HCT116 (cell line): Measurements from ENCODE around the gene ANKRA2. TPM values are rescaled to one million over a fixed set of nuclear protein-coding genes. Genes with fewer than 3 reads are reported as not detected.

Source experiments
- ATAC-seq: fragments of 200-7000 bp; cut with Tn5 transposase; 2 replicates; pipeline ENCODE4 v1.9.1; 2020; ENCODE audit warnings: mild to moderate bottlenecking, moderate library complexity
- BruUV-seq: library from RNA; stranded (reverse); fragments of 400-500 nt; replicated peaks from 2 replicates; lab custom pipeline; 2021; lab: Mats Ljungman, UMichigan
- CTCF ChIA-PET: fragments of 300-600 bp; sonication (Branson Sonifier 250); formaldehyde crosslinking; loops from one replicate; lab custom pipeline; 2021; ENCODE audit warnings: antibody characterized with exemption; lab: Charles Lee
- POLR2A ChIA-PET: fragments of 300-600, 350-600 bp; sonication (Branson Sonifier 250); formaldehyde crosslinking; loops from one replicate; lab custom pipeline; 2021; ENCODE audit warnings: antibody characterized with exemption; lab: Charles Lee
- RAD21 ChIA-PET, 2 experiments: fragments of 300-600 bp; sonication (Branson Sonifier 250); formaldehyde crosslinking; loops; one replicate each; lab custom pipeline; 2023; ENCODE audit warnings: low total read pairs in 2 of 2; ENCODE audit not compliant: uncharacterized antibody in 2 of 2, unreplicated experiment in 2 of 2, low non-redundant PET in 1 of 2; lab: Charles Lee
- DNase-seq: peaks from one replicate; pipeline ENCODE4 v3.0.0-alpha.2; 2010; ENCODE audit warnings: low read depth, low spot score
- H2AFZ ChIP-seq: fragments of 200-600 bp; shearing (Covaris generic), sonication (generic); 2 replicates; pipeline ENCODE4 v1.6.1; 2017; ENCODE audit warnings: low read depth, mixed run types, mixed read lengths, antibody characterized with exemption, low read length; ENCODE audit not compliant: poor library complexity, severe bottlenecking
- H3K27ac ChIP-seq: 2 replicates; pipeline ENCODE4 v1.5.1; 2012; ENCODE audit warnings: low read depth, low read length
- H3K27me3 ChIP-seq: fragments of 200-600 bp; sonication (generic); 2 replicates; pipeline ENCODE4 v1.6.1; 2016; ENCODE audit warnings: mixed run types, low read length, mixed read lengths; ENCODE audit not compliant: insufficient read depth
- H3K36me3 ChIP-seq, 2 experiments: fragments of 200-500 bp in 1 of 2; fragments of 200-600 bp in 1 of 2; sonication (Bioruptor generic) in 1 of 2; sonication (generic) in 1 of 2; 2 replicates each; pipeline versions ENCODE4 v1.5.1 to v1.6.1; 2014 to 2016; ENCODE audit warnings: low read length in 2 of 2, inconsistent platforms in 1 of 2, mixed read lengths in 1 of 2, mixed run types in 1 of 2; ENCODE audit not compliant: insufficient read depth in 2 of 2, control insufficient read depth in 1 of 2
- H3K4me1 ChIP-seq, 2 experiments: fragments of 200-600 bp in 1 of 2; sonication (generic) in 1 of 2; 2 replicates each; pipeline versions ENCODE4 v1.5.1 to v1.6.1; 2012 to 2017; ENCODE audit warnings: low read length in 2 of 2, inconsistent platforms in 1 of 2, mild to moderate bottlenecking in 1 of 2, mixed read lengths in 1 of 2, mixed run types in 1 of 2, moderate library complexity in 1 of 2; ENCODE audit not compliant: insufficient read depth in 2 of 2, control insufficient read depth in 1 of 2
- H3K4me2 ChIP-seq: fragments of 200-600 bp; sonication (generic); 2 replicates; pipeline ENCODE4 v1.6.1; 2017; ENCODE audit warnings: mixed run types, low read length, mixed read lengths
- H3K4me3 ChIP-seq, 2 experiments: fragments of 200-600 bp in 1 of 2; sonication (generic) in 1 of 2; replicated peaks in 1 of 2; 2 replicates each; pipeline ENCODE4 v1.5.1; 2011 to 2016; ENCODE audit warnings: low read length in 2 of 2, control low read depth in 1 of 2, low read depth in 1 of 2, mild to moderate bottlenecking in 1 of 2, mixed read lengths in 1 of 2, mixed run types in 1 of 2
- H3K79me2 ChIP-seq: fragments of 200-600 bp; sonication (generic); 2 replicates; pipeline ENCODE4 v1.6.1; 2017; ENCODE audit warnings: mild to moderate bottlenecking, mixed run types, low read length, moderate library complexity, mixed read lengths; ENCODE audit not compliant: insufficient read depth
- H3K9ac ChIP-seq: fragments of 200-600 bp; sonication (generic); 2 replicates; pipeline ENCODE4 v1.6.1; 2016; ENCODE audit warnings: low read length, mixed read lengths
- H3K9me2 ChIP-seq: fragments of 200-600 bp; sonication (generic), shearing (Covaris generic); 2 replicates; pipeline ENCODE4 v1.6.1; 2017; ENCODE audit warnings: mixed run types, mild to moderate bottlenecking, moderate library complexity; ENCODE audit not compliant: insufficient read depth
- H3K9me3 ChIP-seq, 2 experiments: fragments of 200-500 bp in 1 of 2; fragments of 200-600 bp in 1 of 2; sonication (Bioruptor generic) in 1 of 2; sonication (generic) in 1 of 2; 2 replicates each; pipeline ENCODE4 v1.6.1; 2014 to 2017; ENCODE audit warnings: low read length in 2 of 2, mixed read lengths in 2 of 2, inconsistent platforms in 1 of 2, low read depth in 1 of 2, mild to moderate bottlenecking in 1 of 2, mixed run types in 1 of 2, moderate library complexity in 1 of 2; ENCODE audit not compliant: control insufficient read depth in 1 of 2, insufficient read depth in 1 of 2
- H4K20me1 ChIP-seq: fragments of 200-600 bp; sonication (generic), shearing (Covaris generic); 2 replicates; pipeline ENCODE4 v1.6.1; 2017; ENCODE audit warnings: mixed run types, mild to moderate bottlenecking, moderate library complexity; ENCODE audit not compliant: insufficient read depth
- ATF3 ChIP-seq: IDR thresholded peaks from 2 replicates; pipeline ENCODE4 v1.6.1; 2012
- EZH2 ChIP-seq: fragments of 200-600 bp; sonication (generic); IDR thresholded peaks from 2 replicates; pipeline ENCODE4 v1.6.1; 2017; ENCODE audit warnings: antibody characterized with exemption, mixed run types
- JUND ChIP-seq: IDR thresholded peaks from 2 replicates; pipeline ENCODE4 v1.6.1; 2012
- MAX ChIP-seq: IDR thresholded peaks from 2 replicates; pipeline ENCODE4 v1.6.1; 2012
- POLR2AphosphoS5 ChIP-seq: IDR thresholded peaks from 2 replicates; pipeline ENCODE4 v1.6.1; 2011; ENCODE audit warnings: mild to moderate bottlenecking, low read depth, low read length, moderate library complexity
- SIN3A ChIP-seq: IDR thresholded peaks from 2 replicates; pipeline ENCODE4 v1.6.1; 2012; ENCODE audit warnings: low read depth
- SP1 ChIP-seq: IDR thresholded peaks from 2 replicates; pipeline ENCODE4 v1.6.1; 2012; ENCODE audit warnings: low read depth
- YY1 ChIP-seq: IDR thresholded peaks from 2 replicates; pipeline ENCODE4 v1.6.1; 2011; ENCODE audit warnings: low read length, low read depth, moderate library complexity, mild to moderate bottlenecking; ENCODE audit not compliant: insufficient replicate concordance; ENCODE audit errors: extremely low read depth
- ZNF274 ChIP-seq: fragments of 200-500 bp; sonication (Bioruptor generic); IDR thresholded peaks from 2 replicates; pipeline ENCODE4 v1.6.1; 2014; ENCODE audit warnings: mild to moderate bottlenecking, low read depth, low read length, inconsistent platforms
- intact Hi-C: fragments of 100-400 bp; cut with micrococcal nuclease; formaldehyde crosslinking; loops from 2 replicates; pipeline ENCODE4 v1.10.0; 2022
- total RNA-seq: library from RNA; stranded (reverse); gene quantifications from one replicate; pipeline ENCODE4 v1.2.1, GENCODE V29; 2021; ENCODE audit not compliant: unreplicated experiment

Gene ANKRA2
- total RNA-seq, 1 experiment from 2014 or later: 17.0 TPM

GRCh38 chr5:73550016-73550415, 15.4 kb downstream of the ANKRA2 start:
- H3K9me2 ChIP-seq: no peaks in the 10 kb centered on the region
- no peaks in the 10 kb centered on the region for H3K27me3 ChIP-seq
- RAD21 ChIA-PET: no interaction called here
- no TSS peak for BruUV-seq
- intact Hi-C loops: no loop called here
- ATAC-seq (no peak), DNase-seq (no peak)
- POLR2A ChIA-PET: no interaction called here
- no peaks in the 10 kb centered on the region for H3K9me3 ChIP-seq
- no peaks in the 10 kb centered on the region for H3K4me1 ChIP-seq
- CTCF ChIA-PET: no interaction called here
- no peak overlapping the region for H3K4me2 ChIP-seq
- TF ChIP-seq JUND (no peak), SP1 (no peak), ZNF274 (no peak), SIN3A (no peak), EZH2 (no peak)
- H4K20me1 ChIP-seq: no peaks in the 10 kb centered on the region
- peaks cover 0 to 2% of the 10 kb centered on the region in 2 experiments; a peak in 1 of 4 replicates for H3K36me3 ChIP-seq
- H3K27ac ChIP-seq: no peak overlapping the region
- H3K4me3 ChIP-seq: no peak overlapping the region
- no peaks in the 10 kb centered on the region for H3K79me2 ChIP-seq
- H3K9ac ChIP-seq: no peak overlapping the region
- H2AFZ ChIP-seq: no peak overlapping the region

GRCh38 chr5:73545403-73545779, 20.0 kb downstream of the ANKRA2 start:
- Histone ChIP-seq H2AFZ (no peak overlapping the region), H4K20me1 (no peaks in the 10 kb centered on the region), H3K9me3 (no peaks in the 10 kb centered on the region), H3K27ac (no peak overlapping the region), H3K4me2 (no peak overlapping the region), H3K79me2 (no peaks in the 10 kb centered on the region), H3K36me3 (no peaks in the 10 kb centered on the region), H3K27me3 (no peaks in the 10 kb centered on the region), H3K9me2 (no peaks in the 10 kb centered on the region), H3K4me3 (no peak overlapping the region), H3K9ac (no peak overlapping the region), H3K4me1 (peaks cover 0 to 4% of the 10 kb centered on the region in 2 experiments; a peak in 1 of 4 replicates)
- intact Hi-C loops: no loop called here
- CTCF ChIA-PET: no interaction called here
- POLR2A ChIA-PET: no interaction called here
- BruUV-seq: no TSS peak
- RAD21 ChIA-PET: no interaction called here
- ATAC-seq (no peak), DNase-seq (no peak)
- TF ChIP-seq POLR2AphosphoS5 (no peak), ATF3 (no peak), YY1 (no peak), MAX (no peak)
